IMR-90 (cell line): ENCODE data around the gene GOLGA6L2. TPM values are rescaled to one million over a fixed set of nuclear protein-coding genes. Genes with fewer than 3 reads are reported as not detected.

ENCODE experiments used
- ATAC-seq: fragments of 200-7000 bp; cut with Tn5 transposase; 2 replicates; pipeline ENCODE4 v1.9.1; 2020; ENCODE audit warnings: low read depth, mild to moderate bottlenecking, moderate library complexity
- BruUV-seq: library from RNA; stranded (reverse); fragments of 400-500 nt; replicated peaks from 2 replicates; lab custom pipeline; 2021; lab: Mats Ljungman, UMichigan
- CTCF ChIA-PET: fragments of 300-600 bp; formaldehyde crosslinking; extraction: SDS; loops from one replicate; lab custom pipeline; 2021; ENCODE audit warnings: antibody characterized with exemption; lab: Yijun Ruan, JAX
- POLR2A ChIA-PET: fragments of 300-600 bp; sonication (Branson Sonifier 250); formaldehyde crosslinking; loops from one replicate; lab custom pipeline; 2022; ENCODE audit warnings: antibody characterized with exemption; ENCODE audit not compliant: unreplicated experiment; lab: Charles Lee
- DNase-seq: peaks from one replicate; pipeline ENCODE4 v3.0.0; 2013
- H2AFZ ChIP-seq: replicated peaks from 2 replicates; pipeline ENCODE3; 2013; ENCODE audit warnings: low read length, mild to moderate bottlenecking; ENCODE audit not compliant: poor library complexity
- H2AK5ac ChIP-seq: 2 replicates; pipeline ENCODE4 v1.6.1; 2013; ENCODE audit warnings: low read depth, low read length, inconsistent platforms
- H2AK9ac ChIP-seq: replicated peaks from 2 replicates; pipeline ENCODE3; 2013; ENCODE audit warnings: mild to moderate bottlenecking, low read depth, low read length, moderate library complexity; ENCODE audit not compliant: poor library complexity
- H2BK120ac ChIP-seq: 2 replicates; pipeline ENCODE4 v1.6.1; 2013; ENCODE audit warnings: low read depth, low read length, inconsistent platforms
- H2BK15ac ChIP-seq: 3 replicates; pipeline ENCODE4 v1.6.1; 2013; ENCODE audit warnings: low read depth, low read length, inconsistent platforms
- H2BK20ac ChIP-seq: 2 replicates; pipeline ENCODE4 v1.6.1; 2013; ENCODE audit warnings: low read depth, mild to moderate bottlenecking, inconsistent platforms, low read length, moderate library complexity
- H2BK5ac ChIP-seq: 2 replicates; pipeline ENCODE4 v1.6.1; 2013; ENCODE audit warnings: mild to moderate bottlenecking, low read depth, low read length, inconsistent platforms; ENCODE audit not compliant: poor library complexity, severe bottlenecking
- H3K14ac ChIP-seq: replicated peaks from 2 replicates; pipeline ENCODE4 v1.6.1; 2013; ENCODE audit warnings: low read depth, low read length, inconsistent platforms
- H3K18ac ChIP-seq: 2 replicates; pipeline ENCODE4 v1.6.1; 2013; ENCODE audit warnings: low read depth, low read length, control low read depth
- H3K23ac ChIP-seq: 2 replicates; pipeline ENCODE4 v1.6.1; 2013; ENCODE audit warnings: low read depth, low read length, inconsistent platforms
- H3K27ac ChIP-seq: 2 replicates; pipeline ENCODE4 v1.5.1; 2013; ENCODE audit warnings: mild to moderate bottlenecking, control low read depth, low read length; ENCODE audit not compliant: insufficient read depth
- H3K27me3 ChIP-seq: 2 replicates; pipeline ENCODE4 v1.6.1; 2013; ENCODE audit warnings: low read length; ENCODE audit not compliant: control insufficient read depth, insufficient read depth
- H3K36me3 ChIP-seq: 2 replicates; pipeline ENCODE4 v1.6.1; 2013; ENCODE audit warnings: low read length, mixed read lengths; ENCODE audit not compliant: control insufficient read depth, insufficient read depth
- H3K4ac ChIP-seq: 2 replicates; pipeline ENCODE4 v1.6.1; 2013; ENCODE audit warnings: low read depth, low read length, inconsistent platforms
- H3K4me1 ChIP-seq: 2 replicates; pipeline ENCODE4 v1.6.1; 2013; ENCODE audit warnings: low read length, mixed read lengths; ENCODE audit not compliant: control insufficient read depth, insufficient read depth
- H3K4me2 ChIP-seq: 2 replicates; pipeline ENCODE4 v1.6.1; 2013; ENCODE audit warnings: low read depth, mild to moderate bottlenecking, control low read depth, low read length, moderate library complexity
- H3K4me3 ChIP-seq: 2 replicates; pipeline ENCODE4 v1.5.1; 2013; ENCODE audit warnings: low read depth, mild to moderate bottlenecking, control low read depth, low read length, moderate library complexity; ENCODE audit not compliant: insufficient read depth
- H3K56ac ChIP-seq: 2 replicates; pipeline ENCODE4 v1.6.1; 2013; ENCODE audit warnings: low read length, inconsistent platforms; ENCODE audit not compliant: insufficient read depth; ENCODE audit errors: extremely low read depth
- H3K79me1 ChIP-seq, 2 experiments: 2 replicates each; pipeline ENCODE4 v1.6.1; 2013; ENCODE audit warnings: low read length in 2 of 2, inconsistent platforms in 1 of 2, low read depth in 1 of 2
- H3K9ac ChIP-seq: 2 replicates; pipeline ENCODE4 v1.6.1; 2013; ENCODE audit warnings: low read depth, low read length, control low read depth
- H3K9me1 ChIP-seq: 2 replicates; pipeline ENCODE4 v1.6.1; 2013; ENCODE audit warnings: low read length, inconsistent platforms; ENCODE audit not compliant: insufficient read depth
- H3K9me3 ChIP-seq: 2 replicates; pipeline ENCODE4 v1.6.1; 2013; ENCODE audit warnings: low read length; ENCODE audit not compliant: control insufficient read depth, insufficient read depth
- H4K20me1 ChIP-seq: 2 replicates; pipeline ENCODE4 v1.6.1; 2013; ENCODE audit warnings: low read length, inconsistent platforms; ENCODE audit not compliant: insufficient read depth
- H4K5ac ChIP-seq: 2 replicates; pipeline ENCODE4 v1.6.1; 2013; ENCODE audit warnings: mild to moderate bottlenecking, low read depth, low read length, control low read depth
- H4K8ac ChIP-seq, 2 experiments: 2 replicates each; pipeline ENCODE4 v1.6.1; 2013; ENCODE audit warnings: low read depth in 2 of 2, low read length in 2 of 2, control low read depth in 1 of 2, inconsistent platforms in 1 of 2
- H4K91ac ChIP-seq: 2 replicates; pipeline ENCODE4 v1.6.1; 2013; ENCODE audit warnings: low read depth, low read length, inconsistent platforms; ENCODE audit not compliant: insufficient read depth
- MAFK ChIP-seq: IDR thresholded peaks from 2 replicates; pipeline ENCODE4 v1.6.1; 2012; ENCODE audit warnings: low read depth, low read length, improper control_type of control experiment
- POLR2A ChIP-seq: IDR thresholded peaks from 2 replicates; pipeline ENCODE4 v1.6.1; 2012; ENCODE audit warnings: mild to moderate bottlenecking, low read depth, low read length
- WGBS, 2 experiments: methylation state at CpG; one replicate each; pipeline versions ENCODE4 v1.1.5 to v1.1.7; 2013; ENCODE audit warnings: missing lambda C conversion rate in 2 of 2; ENCODE audit not compliant: insufficient read length in 1 of 2; ENCODE audit errors: extremely low coverage in 2 of 2; 5-methylcytosine and 5-hydroxymethylcytosine counted together
- dilution Hi-C: fragments of 300-500 bp; cut with HindIII; formaldehyde crosslinking; loops from one replicate; pipeline ENCODE4 v1.14.3; 2018; ENCODE audit warnings: low sequenced_read_pairs; ENCODE audit not compliant: unreplicated experiment
- in situ Hi-C: fragments of 300-500 bp; cut with MboI; formaldehyde crosslinking; loops from 3 replicates; pipeline ENCODE4 v1.14.3; 2019; ENCODE audit warnings: low sequenced_read_pairs, inconsistent platforms, mixed read lengths
- intact Hi-C: fragments of 100-400 bp; cut with micrococcal nuclease; formaldehyde crosslinking; loops from 2 replicates; pipeline ENCODE4 v1.10.0; 2022
- polyA plus RNA-seq, 3 experiments: library from polyadenylated mRNA; depleted of rRNA; stranded (reverse); fragments of >200 nt; gene quantifications; 2 replicates each; pipeline ENCODE4 v1.2.3, GENCODE V29; 2012; ENCODE audit warnings: low replicate concordance in 1 of 3
- total RNA-seq: library from RNA; depleted of rRNA; stranded (reverse); fragments of >200 nt; gene quantifications from 2 replicates; pipeline ENCODE4 v1.2.3, GENCODE V29; 2012

The GOLGA6L2 gene
- total and polyA plus RNA-seq, 2 of the 4 experiments (the other 2 are of a cell fraction): not detected

GRCh38 chr15:23472033-23472432 lies 25.0 kb upstream of the GOLGA6L2 start:
- H3K23ac ChIP-seq: no peak overlapping the region
- no peaks in the 10 kb centered on the region for H3K27me3 ChIP-seq
- no CpG with 5 or more reads among the region's 1 CpG for WGBS, 2 experiments
- H3K14ac ChIP-seq: no peak overlapping the region
- H3K9ac ChIP-seq: no peak overlapping the region
- no peak overlapping the region for H3K4me3 ChIP-seq
- ATAC-seq (no peak), DNase-seq (no peak)
- no peaks in the 10 kb centered on the region for H3K79me1 ChIP-seq
- H3K4ac ChIP-seq: no peak overlapping the region
- no peaks in the 10 kb centered on the region for H3K36me3 ChIP-seq
- no peak overlapping the region for H2AFZ ChIP-seq
- no peak overlapping the region for H3K18ac ChIP-seq
- no peak overlapping the region for H2BK20ac ChIP-seq
- dilution Hi-C loops (no loop called here), in situ Hi-C loops (no loop called here), intact Hi-C loops (no loop called here)
- no peak overlapping the region for H2AK5ac ChIP-seq
- CTCF ChIA-PET: no interaction called here
- no peaks in the 10 kb centered on the region for H3K9me3 ChIP-seq
- no peak overlapping the region for H2AK9ac ChIP-seq
- H2BK120ac ChIP-seq: no peak overlapping the region
- no TSS peak for BruUV-seq
- no peak overlapping the region for H2BK5ac ChIP-seq
- no peak overlapping the region for H2BK15ac ChIP-seq
- POLR2A ChIA-PET: no interaction called here
- no peaks in the 10 kb centered on the region for H3K9me1 ChIP-seq
- no peaks in the 10 kb centered on the region for H4K20me1 ChIP-seq
- H4K91ac ChIP-seq: no peak overlapping the region
- H4K8ac ChIP-seq: no peak overlapping the region
- no peak overlapping the region for H3K4me2 ChIP-seq
- H3K27ac ChIP-seq: no peak overlapping the region
- TF ChIP-seq POLR2A (no peak), MAFK (peak; percentile 82)
- no peak overlapping the region for H3K56ac ChIP-seq
- H4K5ac ChIP-seq: no peak overlapping the region
- no peaks in the 10 kb centered on the region for H3K4me1 ChIP-seq
